NCI-H524 (cell line): ENCODE data around the gene FSTL4.

ENCODE experiments used
- DNase-seq, 2 experiments: peaks; one replicate each; lab custom pipeline; 2025; lab: John Stamatoyannopoulos, UW

Gene FSTL4

DNA sequence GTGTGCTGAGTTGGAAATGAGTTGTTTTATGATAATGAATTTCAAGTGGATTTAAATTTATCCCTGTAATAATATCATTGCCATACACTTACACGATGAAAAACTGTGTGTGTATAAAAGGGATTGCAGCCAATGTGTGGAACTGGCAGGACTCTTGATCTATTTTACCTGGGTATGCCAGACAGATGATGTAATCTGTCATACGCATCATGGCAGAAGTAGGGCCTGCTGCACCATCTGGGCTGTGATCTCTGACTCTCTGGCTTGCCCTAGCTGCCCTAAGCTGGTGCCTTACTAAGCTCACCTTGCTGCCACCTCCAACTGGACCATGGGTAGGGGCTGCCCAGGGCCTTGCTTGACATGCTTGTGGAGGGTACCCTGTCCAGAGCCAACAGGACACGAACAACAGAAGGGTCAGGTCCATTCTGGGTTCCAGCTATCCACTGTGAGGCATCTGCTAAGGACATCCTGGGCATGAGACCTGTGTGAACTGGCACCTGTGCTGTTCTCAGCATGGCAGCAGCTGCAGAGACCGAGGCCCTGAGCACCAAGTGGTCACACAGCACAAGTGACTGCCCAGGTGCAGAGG, 184.2 kb downstream of the FSTL4 start:
- peak in 1 of 2 experiments; percentile 6 for DNase-seq

DNA sequence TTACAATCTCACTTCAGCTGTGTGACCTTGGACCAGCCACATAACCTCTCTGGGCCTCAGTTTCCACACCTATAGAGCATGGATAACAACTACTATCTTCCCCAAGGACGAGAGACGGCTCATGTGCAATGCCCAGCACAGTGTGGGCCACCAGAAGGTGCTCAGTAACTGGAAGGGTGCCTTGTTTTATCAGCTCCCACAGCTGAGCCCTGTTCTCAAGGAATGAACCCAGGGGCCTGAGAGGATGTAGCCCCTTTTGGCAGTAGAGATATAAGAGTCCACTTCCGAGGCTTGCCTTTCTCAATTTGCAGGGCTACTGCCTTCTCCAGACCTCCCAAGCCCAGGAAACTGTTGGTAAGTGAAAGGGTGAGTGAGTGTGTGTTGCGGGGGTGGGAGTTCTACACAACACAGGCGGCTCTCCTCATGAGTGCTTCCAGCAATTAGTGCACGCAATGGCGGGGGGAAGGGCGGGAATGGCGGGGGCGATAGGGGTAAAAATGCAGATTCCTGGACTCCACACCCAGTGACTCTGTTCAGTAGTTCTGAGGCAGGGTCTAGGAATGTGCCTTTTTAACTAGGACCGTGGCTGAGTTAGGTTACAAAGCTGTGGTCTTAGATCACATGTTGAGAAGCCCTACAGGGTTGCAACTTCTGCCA, 185.1 kb downstream of the FSTL4 start:
- no peak for DNase-seq

DNA sequence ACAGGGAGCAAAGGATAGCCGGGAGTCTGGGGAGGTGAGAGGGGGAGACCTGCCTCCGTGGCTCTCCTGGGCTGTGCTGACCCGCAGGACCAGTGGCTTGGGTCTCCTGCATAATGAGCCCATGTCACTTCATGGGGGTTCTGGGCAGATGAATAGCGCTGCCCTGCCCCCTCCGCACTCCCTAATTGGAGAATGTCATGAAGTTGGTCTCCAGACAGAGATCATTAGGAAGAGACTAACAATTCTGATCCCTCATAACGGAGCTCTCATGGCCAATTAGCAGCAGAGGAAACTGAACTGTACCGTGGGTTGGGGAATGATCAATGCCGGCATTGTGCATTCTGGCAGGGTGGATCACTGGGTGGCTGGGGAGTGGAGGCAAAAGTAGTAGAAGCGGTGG, 186.1 kb downstream of the FSTL4 start:
- no peak for DNase-seq

DNA sequence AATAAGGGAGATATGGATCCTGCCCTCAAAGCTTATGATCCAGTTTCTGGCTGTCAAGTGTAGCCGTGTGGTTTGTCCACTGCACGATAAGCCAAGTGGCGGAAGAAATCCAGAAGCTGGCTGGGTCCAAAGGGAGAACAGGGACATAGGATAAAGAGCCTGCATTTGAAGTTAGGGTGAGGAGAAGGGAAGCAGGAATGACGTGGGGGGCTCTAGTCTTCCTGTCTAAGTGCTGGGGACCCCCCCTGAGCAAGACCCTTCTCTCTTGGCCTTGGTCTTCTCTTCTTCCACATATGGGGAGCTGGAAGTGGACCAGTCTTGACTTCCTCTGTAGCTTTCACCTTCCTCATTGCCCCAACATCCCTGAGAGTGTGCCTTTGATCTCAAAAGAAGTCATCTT, 186.6 kb downstream of the FSTL4 start:
- DNase-seq = no peak

DNA sequence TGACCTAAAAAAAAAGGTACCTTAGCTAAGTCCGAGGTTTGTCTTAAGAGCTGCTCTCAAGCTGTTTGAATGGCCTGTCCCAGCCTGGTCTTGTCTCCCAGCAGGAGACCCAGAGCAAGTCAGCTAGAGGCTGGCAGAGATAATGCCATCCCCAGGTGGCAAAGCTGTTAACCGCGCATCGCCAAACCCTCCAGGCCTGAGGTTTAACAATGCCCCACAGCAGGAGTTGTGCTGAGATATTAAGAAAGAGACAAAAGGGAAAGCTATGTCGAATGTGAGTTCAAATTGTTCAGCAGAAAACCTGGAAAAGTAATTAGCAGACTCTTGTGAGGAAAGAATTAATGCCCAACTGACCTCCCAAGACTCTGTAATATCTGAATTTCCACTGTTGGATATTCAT, 187.1 kb downstream of the FSTL4 start:
- peak; percentile 23 to 52 for DNase-seq

DNA sequence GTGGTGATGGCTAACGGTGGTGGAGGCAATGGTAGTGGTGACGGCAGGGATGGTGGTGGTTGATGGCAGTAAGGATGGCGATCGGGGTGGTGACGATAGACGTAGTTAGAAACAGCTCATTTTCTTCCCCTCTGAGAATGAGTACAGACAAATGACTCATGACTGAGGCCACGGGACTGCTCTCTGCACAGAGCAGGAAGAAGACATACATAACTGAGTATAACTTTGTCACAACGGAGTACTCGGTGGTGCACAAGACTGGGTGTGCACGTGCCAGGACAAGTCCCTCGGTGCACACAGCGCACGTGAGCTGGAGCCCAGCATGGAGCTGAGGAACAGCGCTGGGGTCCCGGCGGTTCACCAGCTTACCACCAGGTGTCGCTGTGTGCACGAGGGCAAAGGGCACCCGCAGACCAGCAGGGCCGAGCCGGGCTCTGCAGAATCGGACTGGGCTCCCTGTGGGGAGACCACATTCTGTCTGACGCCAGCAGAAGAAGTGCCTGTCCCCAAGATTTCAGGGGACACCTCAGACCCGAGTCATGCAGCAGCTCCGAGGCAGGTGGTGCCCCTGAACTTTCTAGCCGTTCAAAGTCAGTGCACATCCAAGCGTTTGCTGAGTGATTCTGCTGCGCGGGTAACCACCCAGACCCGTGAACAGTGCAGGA, 188.6 kb downstream of the FSTL4 start:
- peak in 1 of 2 experiments; percentile 43 for DNase-seq

DNA sequence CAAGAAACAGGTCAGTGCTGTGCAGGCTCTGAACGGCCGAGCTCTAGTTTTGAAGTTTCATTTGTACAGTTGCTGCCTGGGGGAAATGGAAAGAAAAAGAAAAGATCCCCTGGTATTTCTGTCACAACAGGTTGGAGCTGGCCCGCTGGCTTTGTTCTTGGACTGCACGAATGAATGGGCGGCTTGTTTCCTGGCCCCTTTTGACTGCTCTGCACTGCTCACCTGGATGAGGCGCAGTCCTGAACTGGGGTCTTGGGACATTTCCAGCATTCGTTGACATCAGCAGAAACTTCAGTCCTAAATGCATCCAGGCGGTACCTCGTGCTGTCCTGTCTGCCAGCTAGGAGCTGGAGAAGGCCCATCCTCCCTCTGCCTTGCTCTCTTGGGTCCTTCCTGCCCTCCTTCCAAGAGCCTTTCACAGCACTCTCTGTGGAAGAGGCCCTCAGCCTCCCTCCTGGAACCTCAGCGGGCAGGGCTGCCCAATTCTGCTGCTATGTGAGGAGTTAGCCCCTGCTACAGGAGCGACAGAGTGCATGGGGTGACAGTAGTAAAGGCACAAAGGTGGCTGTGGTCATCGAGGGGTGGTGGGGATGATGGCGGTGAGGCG, 189.2 kb downstream of the FSTL4 start:
- DNase-seq = no peak

DNA sequence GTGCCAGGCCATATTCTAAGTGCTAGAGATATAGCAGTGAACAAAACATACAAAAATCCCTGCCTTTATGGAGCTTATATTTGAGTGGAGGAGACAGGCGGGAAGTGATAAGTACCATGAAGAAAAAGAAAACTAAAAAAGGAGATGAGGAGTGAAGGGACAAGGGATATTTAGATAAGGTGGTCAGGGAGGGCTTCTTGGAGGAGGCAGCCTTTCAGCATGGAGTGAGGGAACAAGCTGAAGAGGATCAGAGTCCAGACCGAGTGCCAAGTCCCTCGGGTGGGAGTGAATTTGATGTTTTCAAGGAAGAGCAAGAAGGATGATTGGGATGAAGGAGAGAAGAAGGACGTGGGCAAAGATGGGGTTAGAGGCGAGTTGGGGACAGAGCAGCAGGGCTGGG, 190.5 kb downstream of the FSTL4 start:
- DNase-seq = no peak

DNA sequence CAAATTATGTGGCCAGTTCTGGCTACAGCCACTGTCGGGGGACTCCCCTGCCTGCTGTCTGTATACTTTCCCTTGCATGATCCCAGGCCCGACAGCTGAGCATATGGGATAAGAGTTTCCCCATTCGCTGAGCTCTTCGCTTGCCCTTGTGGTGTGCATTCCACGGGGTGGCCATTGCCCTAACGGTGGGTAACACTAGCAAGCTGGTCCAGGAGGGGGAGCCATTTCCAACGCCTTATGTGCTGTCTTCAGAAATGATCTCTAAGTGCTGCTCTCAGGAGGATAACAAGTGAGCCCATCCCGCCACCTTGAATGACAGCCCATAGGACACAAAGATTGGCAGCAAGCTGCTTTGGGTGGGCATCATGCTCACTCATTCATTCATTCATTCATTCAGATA, 190.9 kb downstream of the FSTL4 start:
- peak; percentile 25 to 46 for DNase-seq

DNA sequence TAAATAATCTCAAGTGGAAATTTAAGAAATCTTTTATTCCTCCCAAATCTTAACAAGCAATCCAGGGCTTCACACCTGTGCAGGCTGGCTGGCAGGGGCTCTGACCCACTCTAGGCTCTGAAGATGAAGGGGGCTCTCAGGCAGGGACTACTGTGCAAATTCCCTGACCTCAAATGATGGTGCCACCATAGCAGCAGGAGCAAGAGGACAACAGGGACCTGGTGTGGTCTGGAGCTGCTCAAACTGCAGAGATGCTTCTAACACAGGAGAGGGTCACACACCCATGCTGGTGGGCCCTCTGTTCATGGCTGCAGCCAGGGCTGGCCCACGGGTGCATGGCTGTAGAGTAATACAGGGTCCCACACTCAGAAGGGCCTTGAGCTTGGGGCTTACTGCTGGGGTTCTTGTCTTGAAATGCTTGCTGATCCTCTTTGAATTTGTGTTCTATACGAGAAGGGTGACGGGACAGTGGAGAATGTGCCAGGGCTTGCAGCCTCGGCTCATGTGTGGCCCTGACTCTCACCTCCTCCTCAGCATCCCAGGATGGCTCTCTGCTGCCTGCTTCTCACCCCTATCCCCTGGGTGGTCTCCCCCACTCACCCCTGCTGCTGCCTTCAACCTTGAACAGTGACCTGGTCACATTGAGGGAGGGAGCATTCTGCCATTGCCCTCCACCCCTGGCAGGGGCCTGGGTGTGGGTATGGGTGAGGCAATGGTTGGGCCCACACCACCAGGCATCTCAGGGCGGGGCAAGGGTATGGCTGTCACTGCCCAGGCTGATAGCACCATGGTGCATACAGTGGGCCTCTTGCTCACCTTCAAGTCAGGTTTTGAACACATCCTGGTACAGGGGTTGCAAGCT, 191.7 kb downstream of the FSTL4 start:
- DNase-seq = no peak

DNA sequence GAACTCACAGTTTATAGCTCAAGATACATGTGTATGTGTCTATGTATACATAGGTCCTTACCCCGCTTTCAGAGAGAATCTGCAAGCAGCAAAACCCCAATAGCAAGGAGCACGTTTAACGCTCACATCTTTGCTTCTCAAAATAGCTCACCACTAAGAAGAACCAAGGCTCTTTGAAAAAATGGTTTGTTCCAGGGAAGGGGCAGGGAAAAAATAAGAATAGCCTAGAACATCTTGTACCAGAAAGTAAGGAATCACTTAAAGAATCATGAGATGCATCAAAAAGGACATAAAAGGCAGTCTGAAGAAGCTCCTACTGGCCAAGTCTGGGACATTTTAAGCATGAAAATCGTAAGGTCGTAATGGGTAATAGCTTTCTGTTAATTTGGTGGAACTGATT, 196.4 kb downstream of the FSTL4 start:
- DNase-seq = no peak

DNA sequence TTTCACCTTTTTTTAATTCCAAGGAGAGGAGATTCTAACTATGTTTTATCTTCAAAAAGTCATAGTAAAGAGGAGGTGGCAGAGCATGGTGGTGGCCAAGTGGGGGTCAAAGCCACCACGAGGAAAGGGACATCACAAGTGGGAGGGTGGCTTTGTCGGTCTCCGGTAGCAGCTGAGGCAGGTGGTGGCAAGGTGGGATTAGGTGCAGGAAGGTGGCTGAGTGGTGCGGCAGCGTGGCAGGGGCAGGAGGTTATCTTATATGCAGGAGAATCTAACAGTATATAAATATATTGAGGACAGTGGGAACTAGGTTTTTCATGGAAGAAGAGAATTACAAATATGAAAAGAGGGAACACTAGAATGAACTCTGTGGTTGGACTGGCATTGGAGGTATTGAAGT, 196.8 kb downstream of the FSTL4 start:
- no peak for DNase-seq

DNA sequence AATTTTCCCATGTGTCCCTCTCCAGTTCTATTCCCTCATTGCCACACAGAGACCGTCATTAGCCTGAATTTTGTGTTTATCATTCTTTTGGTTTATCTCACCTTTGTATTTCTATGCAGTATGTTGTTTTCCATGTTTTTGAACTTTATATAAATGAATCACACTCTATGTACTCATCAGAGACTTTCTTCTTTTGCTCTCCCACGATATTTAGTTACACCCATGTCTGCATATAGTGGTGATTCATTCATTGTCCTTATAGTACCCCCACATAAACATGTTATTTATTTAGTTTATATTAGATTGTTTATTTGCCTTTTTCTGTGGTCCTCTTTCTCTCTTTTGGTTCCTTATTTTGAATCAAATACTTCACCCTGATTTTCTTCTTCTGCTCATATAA, 199.7 kb downstream of the FSTL4 start:
- DNase-seq = no peak

DNA sequence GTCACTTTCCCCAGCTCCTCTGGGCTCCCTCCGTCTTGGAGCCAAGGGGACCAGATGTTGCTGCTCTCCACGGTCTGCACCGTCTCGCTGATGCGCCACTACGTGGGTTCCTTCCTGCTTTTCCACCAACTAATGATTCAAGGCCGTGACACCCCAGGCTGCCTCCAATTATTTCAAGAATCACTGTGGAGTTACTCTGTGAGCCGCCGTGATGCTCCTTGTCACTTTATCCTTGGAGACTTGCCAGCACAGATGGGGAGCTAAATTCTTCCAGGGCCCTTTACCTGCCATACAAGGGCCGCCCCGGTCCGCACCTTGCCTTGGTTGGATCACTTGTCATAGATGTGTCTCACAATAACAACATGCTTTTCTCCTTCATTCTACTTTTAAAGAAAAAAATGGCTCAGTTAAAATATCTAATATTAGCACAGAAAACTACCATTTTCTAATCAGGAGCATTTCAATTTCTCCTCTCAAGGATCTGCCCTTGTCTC, 202.0 kb downstream of the FSTL4 start:
- peak; percentile 55 to 85 for DNase-seq

DNA sequence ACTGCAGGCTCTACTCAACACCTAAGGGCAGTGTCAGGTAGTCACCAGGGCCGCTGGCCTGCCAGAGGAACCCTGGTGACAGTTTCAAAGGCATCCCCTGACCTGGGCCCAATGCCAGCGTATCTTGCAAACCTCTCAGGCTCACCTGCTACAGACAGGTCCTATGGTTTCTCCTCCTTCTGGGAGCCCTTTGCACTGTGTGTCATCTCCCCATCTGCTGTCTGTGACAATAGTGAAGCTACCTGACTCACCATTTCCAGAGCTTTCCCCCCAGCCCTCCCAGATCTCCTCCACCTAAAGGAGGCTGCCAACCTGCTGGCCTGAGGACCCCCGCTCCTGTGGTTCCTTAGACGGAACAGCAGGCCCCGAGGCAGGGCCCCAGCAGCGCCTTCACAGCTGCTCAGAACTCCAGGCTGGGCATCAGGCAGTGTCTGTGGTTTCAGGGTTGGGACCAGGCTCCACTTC, 203.1 kb downstream of the FSTL4 start:
- DNase-seq = no peak

DNA sequence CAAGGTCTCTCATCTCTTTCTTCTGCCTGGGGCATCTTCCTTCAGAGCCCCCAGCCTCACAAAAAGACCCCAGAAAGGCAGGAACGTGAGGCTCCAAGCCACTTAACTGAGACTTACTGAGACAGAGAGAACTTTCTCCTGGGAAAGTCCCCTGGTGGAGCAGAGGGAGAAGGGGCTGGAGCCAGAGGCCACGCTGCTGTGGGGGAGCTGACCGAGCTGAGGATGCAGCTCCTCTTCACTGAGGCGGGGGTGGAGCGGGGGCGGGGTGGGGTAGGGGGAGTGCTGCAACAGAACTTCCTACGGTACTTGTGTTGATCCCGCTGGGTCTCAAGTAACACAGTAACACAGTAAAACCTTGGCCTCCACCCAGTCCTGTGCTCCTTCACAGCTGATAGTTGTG, 204.0 kb downstream of the FSTL4 start:
- DNase-seq = no peak

DNA sequence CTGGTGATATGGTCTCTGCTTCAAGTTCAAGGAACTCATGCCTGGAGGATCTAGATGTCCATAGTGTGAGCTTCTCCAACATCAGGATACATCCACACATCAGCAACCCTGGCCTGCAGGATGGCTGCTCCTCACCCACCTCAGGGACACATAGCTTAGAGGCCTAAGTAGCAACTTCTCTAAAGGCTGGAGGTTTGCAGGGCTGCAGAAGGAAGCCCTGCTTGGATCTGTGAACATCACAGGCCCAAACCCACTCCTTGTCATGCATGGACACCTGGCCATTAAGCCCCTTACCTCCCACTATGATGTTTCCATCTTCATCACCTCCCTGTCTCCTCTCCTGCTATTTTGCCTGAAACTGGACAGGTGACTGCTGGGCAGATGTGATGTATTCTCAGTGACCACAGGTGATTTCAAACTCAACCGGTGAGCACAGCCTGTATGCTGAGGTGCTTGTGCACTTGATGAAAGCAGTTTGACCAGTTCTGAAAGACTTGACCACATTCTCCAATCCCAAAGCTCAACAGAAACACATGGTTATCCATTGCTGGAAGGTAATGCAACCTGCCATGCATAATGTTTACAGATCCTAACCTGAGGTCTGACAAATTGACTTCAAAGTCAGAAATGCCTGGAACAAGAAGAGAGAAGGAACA, 205.2 kb downstream of the FSTL4 start:
- DNase-seq = no peak

DNA sequence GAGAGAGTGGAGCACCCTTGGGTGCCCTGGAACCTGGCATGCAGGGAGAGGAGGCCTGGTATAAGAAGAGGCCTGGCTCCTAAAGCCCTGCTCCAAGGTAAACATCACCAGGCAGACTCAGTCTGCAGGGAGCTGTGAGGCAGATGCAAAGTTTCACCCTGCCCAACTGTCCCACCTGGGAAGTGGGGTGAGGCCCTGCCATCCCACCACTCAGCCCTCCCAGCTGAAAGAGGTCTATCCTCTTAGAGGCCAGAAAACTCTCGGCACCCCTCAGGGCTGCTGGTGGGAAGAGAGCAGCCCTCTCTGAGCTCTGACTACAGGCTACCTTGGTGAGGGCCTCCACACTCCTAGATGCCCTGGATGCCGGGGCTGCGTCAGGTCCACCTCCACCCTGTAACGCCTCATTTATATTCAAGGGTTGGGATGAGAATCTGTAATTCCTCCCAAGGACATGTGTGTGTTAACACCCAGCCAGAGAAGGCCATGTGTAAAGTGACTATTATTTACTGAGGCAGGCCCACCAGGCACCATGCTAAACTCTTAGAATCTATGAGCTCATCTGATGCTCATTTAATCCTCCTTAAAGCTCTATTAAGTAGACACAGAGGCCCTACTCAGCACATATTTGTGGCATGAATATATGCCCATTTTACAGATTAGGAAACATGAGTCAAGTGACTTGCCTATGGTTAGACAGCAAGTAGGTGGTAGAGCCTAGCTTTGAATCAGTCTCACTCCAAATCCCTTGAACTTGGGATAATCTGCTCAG, 205.9 kb downstream of the FSTL4 start:
- no peak for DNase-seq

DNA sequence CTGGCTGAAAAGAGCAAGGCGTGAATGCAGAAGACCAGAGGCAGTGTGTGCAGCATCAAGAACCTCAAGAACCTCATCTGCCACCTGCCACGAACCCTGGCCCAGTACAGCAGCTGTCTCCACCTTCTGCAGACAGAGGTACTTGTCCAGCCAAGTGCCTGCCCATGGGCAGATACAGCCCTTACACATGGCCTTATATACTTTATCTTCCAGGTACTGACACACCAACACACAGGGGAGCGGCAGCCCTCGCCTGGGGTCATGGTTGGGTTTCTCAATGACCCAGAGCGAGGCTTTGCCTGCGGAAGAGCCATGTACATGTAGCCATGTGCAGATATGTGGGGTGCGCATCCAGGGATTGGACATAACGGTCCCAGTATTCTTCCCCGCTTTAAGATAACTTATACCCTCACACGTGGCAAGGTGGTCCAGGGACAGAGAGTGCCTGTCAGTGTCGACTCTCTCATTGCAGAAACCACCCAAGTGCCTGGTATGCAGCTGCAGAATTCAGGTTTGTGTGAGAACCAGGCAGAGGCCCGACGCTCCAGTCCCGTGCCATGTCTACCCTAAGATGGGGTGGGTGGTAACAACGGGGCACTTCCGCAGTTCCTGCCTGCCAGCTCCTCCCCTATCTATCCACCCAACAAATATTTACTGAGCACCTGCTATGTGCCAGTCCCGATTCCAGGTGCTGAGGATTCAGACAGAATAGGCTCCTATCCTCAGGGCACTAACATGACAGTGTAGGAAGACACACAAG, 206.9 kb downstream of the FSTL4 start:
- no peak for DNase-seq

DNA sequence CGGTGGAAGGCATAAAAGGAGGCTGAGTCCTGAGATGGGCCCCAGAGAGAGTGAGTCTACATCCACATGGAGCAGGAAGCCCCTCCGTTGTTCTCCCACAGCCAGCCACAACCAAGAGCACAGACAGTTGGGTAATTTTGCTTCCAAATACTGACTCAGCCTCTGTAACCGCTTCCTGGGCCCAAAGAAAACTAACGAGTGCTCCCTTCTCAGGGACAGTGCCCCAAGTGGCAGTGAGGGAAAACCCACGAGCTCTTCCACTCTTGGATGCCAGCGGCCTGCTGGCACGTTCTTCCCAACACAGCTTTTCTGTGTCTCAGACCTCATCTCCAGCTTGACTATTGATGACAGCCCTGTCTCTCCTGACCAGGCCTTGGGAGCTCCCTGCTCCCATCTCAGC, 207.6 kb downstream of the FSTL4 start:
- DNase-seq = no peak
